PC-3 (cell line): ENCODE measurements around the gene ZCCHC24.

Experiments
- CTCF ChIP-seq: fragments of 300-600 bp; sonication (generic); conservative IDR thresholded peaks from 2 replicates; pipeline ENCODE4 v1.5.1; 2017; ENCODE audit warnings: antibody characterized with exemption, low read depth, mild to moderate bottlenecking, low read length
- EZH2 ChIP-seq: fragments of 300-600 bp; sonication (generic); IDR thresholded peaks from one replicate; pipeline ENCODE4 v1.6.1; 2017; ENCODE audit warnings: antibody characterized with exemption, mild to moderate bottlenecking, low read length; ENCODE audit not compliant: unreplicated experiment
- EZH2phosphoT487 ChIP-seq: fragments of 300-600 bp; sonication (generic); IDR thresholded peaks from 2 replicates; pipeline ENCODE4 v1.6.1; 2018; ENCODE audit warnings: mild to moderate bottlenecking, antibody characterized with exemption, low read length, borderline replicate concordance

- TF ChIP-seq CTCF (no peak), EZH2phosphoT487 (no peak), EZH2 (no peak)
Measured at GRCh38 chr10:79490400-79491142, 45.1 kb upstream of the ZCCHC24 start.
